Left ventricle myocardium inferior (tissue), 1 donor: ENCODE data around the gene PPM1G. TPM values are rescaled to one million over a fixed set of nuclear protein-coding genes. Genes with fewer than 3 reads are reported as not detected.

Experiments used
- DNase-seq: peaks from one replicate; pipeline ENCODE4 v3.0.0-alpha.2; 2020
- H3K27ac ChIP-seq: fragments of 200-600 bp; replicated peaks from 2 replicates; pipeline ENCODE4 v1.8.0; 2021
- H3K27me3 ChIP-seq: fragments of 200-600 bp; 2 replicates; pipeline ENCODE4 v1.8.0; 2021; ENCODE audit warnings: low read depth
- H3K36me3 ChIP-seq: fragments of 200-600 bp; 2 replicates; pipeline ENCODE4 v1.8.0; 2021
- H3K4me1 ChIP-seq: fragments of 200-600 bp; 2 replicates; pipeline ENCODE4 v1.8.0; 2021
- H3K4me3 ChIP-seq: fragments of 200-600 bp; 2 replicates; pipeline ENCODE4 v1.8.0; 2021; ENCODE audit warnings: mild to moderate bottlenecking, moderate library complexity
- H3K9me3 ChIP-seq: fragments of 200-600 bp; replicated peaks from 2 replicates; pipeline ENCODE4 v1.8.0; 2021
- CTCF ChIP-seq: fragments of 200-600 bp; IDR thresholded peaks from 2 replicates; pipeline ENCODE4 v1.8.0; 2021; ENCODE audit warnings: antibody characterized with exemption, mild to moderate bottlenecking, borderline replicate concordance
- intact Hi-C: fragments of 100-400 bp; cut with micrococcal nuclease; formaldehyde crosslinking; loops from one replicate; pipeline ENCODE4 v1.11.0; 2022
- long read RNA-seq: library from polyadenylated mRNA; unstranded; transcript quantifications from one replicate; pipeline ENCODE4 v2.0.0, GENCODE V29; 2021
- total RNA-seq: library from RNA; stranded (reverse); fragmentation: NEBNext Ultra II Directional; extraction: Animal tissue kit (Norgen Biotek cat#: 25700); gene quantifications from one replicate; pipeline ENCODE4 v1.2.1, GENCODE V29; 2021
- donor health status: DM: no; HTN: yes; CAD: no; lungs with severe emphysema.

The PPM1G gene
- 34.4 TPM for total RNA-seq
- long read RNA-seq, transcript PPM1G-201 (10 exons, 2,311 nt), result major isoform, 104 of 119 reads
- long read RNA-seq, partial matches to known transcripts, result 8 of 119 reads
- long read RNA-seq, other reads (novel, unspliced or antisense), result 7 of 119 reads

- H3K9me3 ChIP-seq, result no peaks in the 10 kb centered on the region
- peaks cover 45% of the 10 kb centered on the region for H3K4me1 ChIP-seq
- peaks cover 4% of the 10 kb centered on the region for H3K36me3 ChIP-seq
- intact Hi-C loops, result no loop called here
- H3K27ac ChIP-seq, result peak within 1 kb of the TSS; percentile 92
- peak; percentile 9 for TF ChIP-seq CTCF
- peak; percentile 94 for DNase-seq
- no peaks in the 10 kb centered on the region for H3K27me3 ChIP-seq
- peak within 1 kb of the TSS; percentile 98 for H3K4me3 ChIP-seq
These were observed at the start of gene PPM1G for GRCh38 chr2:27409321-27410073. Gene PPM1G (minus strand): TSS chr2:27409591. CDS start chr2:27409422, 169 bp downstream.

GRCh38 chr2:27453968-27454367 is 44.6 kb upstream of the PPM1G start:
- intact Hi-C loops, result no loop called here
- DNase-seq, result no peak
- H3K36me3 ChIP-seq, result peaks cover 97% of the 10 kb centered on the region
- no peaks in the 10 kb centered on the region for H3K27me3 ChIP-seq
- H3K27ac ChIP-seq, result no peak overlapping the region
- no peak overlapping the region for H3K4me3 ChIP-seq
- TF ChIP-seq CTCF, result no peak
- no peaks in the 10 kb centered on the region for H3K4me1 ChIP-seq
- H3K9me3 ChIP-seq, result no peaks in the 10 kb centered on the region

GRCh38 chr2:27451095-27451494 is 41.7 kb upstream of the PPM1G start:
- H3K4me1 ChIP-seq, result no peaks in the 10 kb centered on the region
- no peak for TF ChIP-seq CTCF
- no peak overlapping the region for H3K27ac ChIP-seq
- intact Hi-C loops, result no loop called here
- no peak for DNase-seq
- H3K36me3 ChIP-seq, result peaks cover 92% of the 10 kb centered on the region
- no peak overlapping the region for H3K4me3 ChIP-seq
- no peaks in the 10 kb centered on the region for H3K27me3 ChIP-seq
- no peaks in the 10 kb centered on the region for H3K9me3 ChIP-seq

GRCh38 chr2:27448381-27448780 is 39.0 kb upstream of the PPM1G start:
- peaks cover 78% of the 10 kb centered on the region for H3K36me3 ChIP-seq
- intact Hi-C loops, result no loop called here
- TF ChIP-seq CTCF, result no peak
- no peaks in the 10 kb centered on the region for H3K4me1 ChIP-seq
- no peak overlapping the region for H3K27ac ChIP-seq
- H3K9me3 ChIP-seq, result no peaks in the 10 kb centered on the region
- no peak for DNase-seq
- no peak overlapping the region for H3K4me3 ChIP-seq
- H3K27me3 ChIP-seq, result no peaks in the 10 kb centered on the region

GRCh38 chr2:27446057-27446456 is 36.7 kb upstream of the PPM1G start:
- no peak overlapping the region for H3K27ac ChIP-seq
- H3K27me3 ChIP-seq, result no peaks in the 10 kb centered on the region
- intact Hi-C loops, result no loop called here
- TF ChIP-seq CTCF, result no peak
- H3K9me3 ChIP-seq, result no peaks in the 10 kb centered on the region
- DNase-seq, result no peak
- peaks cover 68% of the 10 kb centered on the region for H3K36me3 ChIP-seq
- H3K4me1 ChIP-seq, result peaks cover 7% of the 10 kb centered on the region
- no peak overlapping the region for H3K4me3 ChIP-seq
